H1 (cell line): Measurements from ENCODE around the gene MAP1B. TPM values are rescaled to one million over a fixed set of nuclear protein-coding genes. Genes with fewer than 3 reads are reported as not detected.

Source experiments
- CTCF ChIA-PET: fragments of 300-600 bp; sonication (Branson Sonifier 250); formaldehyde crosslinking; loops from one replicate; lab custom pipeline; 2021; ENCODE audit not compliant: partially characterized antibody; lab: Charles Lee
- POLR2A ChIA-PET: fragments of 300-600 bp; sonication (Branson Sonifier 250); formaldehyde crosslinking; loops from one replicate; lab custom pipeline; 2021; ENCODE audit warnings: inconsistent platforms; ENCODE audit not compliant: partially characterized antibody; lab: Charles Lee
- DNase-seq, 2 experiments: peaks; one replicate each; pipeline versions ENCODE4 v3.0.0 to v3.0.0-alpha.2; 2010 to 2022; ENCODE audit warnings: low spot score in 2 of 2, low read depth in 1 of 2, mixed read lengths in 1 of 2
- FAIRE-seq: peaks from 2 replicates; lab custom pipeline; 2011; peaks lifted over from hg19 to GRCh38; lab: Jason Lieb, UNC
- H2AFZ ChIP-seq: 2 replicates; pipeline ENCODE4 v1.8.1; 2012; ENCODE audit warnings: low read length, inconsistent platforms
- H2AK5ac ChIP-seq: 2 replicates; pipeline ENCODE4 v1.6.1; 2013; ENCODE audit warnings: low read depth, low read length
- H2BK120ac ChIP-seq: replicated peaks from 2 replicates; pipeline ENCODE3; 2013; ENCODE audit warnings: low read depth, low read length, inconsistent platforms
- H2BK12ac ChIP-seq: 2 replicates; pipeline ENCODE4 v1.6.1; 2013; ENCODE audit warnings: low read depth, low read length
- H2BK15ac ChIP-seq: 2 replicates; pipeline ENCODE4 v1.6.1; 2013; ENCODE audit warnings: low read length
- H2BK20ac ChIP-seq: 2 replicates; pipeline ENCODE4 v1.6.1; 2013; ENCODE audit warnings: low read length
- H2BK5ac ChIP-seq: 2 replicates; pipeline ENCODE4 v1.6.1; 2013; ENCODE audit warnings: low read depth, low read length
- H3K14ac ChIP-seq: 2 replicates; pipeline ENCODE4 v1.6.1; 2013; ENCODE audit warnings: inconsistent platforms; ENCODE audit not compliant: insufficient read length
- H3K18ac ChIP-seq: 2 replicates; pipeline ENCODE4 v1.6.1; 2013; ENCODE audit warnings: low read length; ENCODE audit errors: extremely low read depth
- H3K23ac ChIP-seq: 2 replicates; pipeline ENCODE4 v1.6.1; 2013; ENCODE audit warnings: inconsistent platforms; ENCODE audit not compliant: insufficient read length
- H3K23me2 ChIP-seq: 2 replicates; pipeline ENCODE4 v1.6.1; 2013; ENCODE audit warnings: low read depth, low read length
- H3K27ac ChIP-seq: 2 replicates; pipeline ENCODE4 v1.6.1; 2011; ENCODE audit warnings: low read depth, low read length, inconsistent platforms
- H3K27me3 ChIP-seq, 4 experiments: replicated peaks in 1 of 4; 1 replicate in 1 of 4; 2 replicates in 3 of 4; pipeline versions ENCODE4 v1.6.1 to v1.8.1; 2011 to 2013; ENCODE audit warnings: low read length in 3 of 4, mild to moderate bottlenecking in 3 of 4, inconsistent platforms in 2 of 4, mixed read lengths in 2 of 4, moderate library complexity in 1 of 4; ENCODE audit not compliant: control insufficient read depth in 3 of 4, insufficient read depth in 3 of 4; ENCODE audit errors: extremely low read depth in 1 of 4
- H3K36me3 ChIP-seq, 4 experiments: 2 replicates each; pipeline versions ENCODE4 v1.6.1 to v1.8.1; 2011 to 2013; ENCODE audit warnings: mild to moderate bottlenecking in 4 of 4, low read length in 3 of 4, moderate library complexity in 2 of 4, control low read depth in 1 of 4, inconsistent platforms in 1 of 4; ENCODE audit not compliant: insufficient read depth in 4 of 4, control insufficient read depth in 2 of 4
- H3K4ac ChIP-seq: replicated peaks from 2 replicates; pipeline ENCODE3; 2013; ENCODE audit warnings: low read length, low read depth, mixed read lengths, inconsistent platforms; ENCODE audit not compliant: insufficient read length
- H3K4me1 ChIP-seq, 4 experiments: replicated peaks in 1 of 4; 1 replicate in 1 of 4; 2 replicates in 3 of 4; pipeline versions ENCODE4 v1.6.1 to v1.8.1; 2011 to 2013; ENCODE audit warnings: low read length in 3 of 4, inconsistent platforms in 2 of 4, mixed read lengths in 1 of 4; ENCODE audit not compliant: insufficient read depth in 4 of 4, control insufficient read depth in 3 of 4
- H3K4me2 ChIP-seq, 2 experiments: 2 replicates each; pipeline versions ENCODE4 v1.6.1 to v1.8.1; 2011 to 2013; ENCODE audit warnings: low read depth in 2 of 2, low read length in 2 of 2, control low read depth in 1 of 2, inconsistent platforms in 1 of 2, mild to moderate bottlenecking in 1 of 2; ENCODE audit not compliant: insufficient read depth in 1 of 2
- H3K4me3 ChIP-seq, 4 experiments: fragments of 200-600, 300-600 bp in 1 of 4; sonication (generic), shearing (Covaris generic), sonication (Bioruptor Twin) in 1 of 4; 2 replicates each; pipeline versions ENCODE4 v1.5.1 to v1.8.1; 2011 to 2016; ENCODE audit warnings: low read length in 4 of 4, low read depth in 3 of 4, control low read depth in 2 of 4, inconsistent platforms in 2 of 4, mild to moderate bottlenecking in 2 of 4, mixed read lengths in 1 of 4, moderate library complexity in 1 of 4; ENCODE audit not compliant: insufficient read depth in 2 of 4; ENCODE audit errors: extremely low read depth in 1 of 4
- H3K56ac ChIP-seq: replicated peaks from 2 replicates; pipeline ENCODE3; 2013; ENCODE audit warnings: low read depth, mild to moderate bottlenecking, mixed read lengths, low read length, inconsistent platforms; ENCODE audit not compliant: insufficient read length
- H3K79me1 ChIP-seq: 2 replicates; pipeline ENCODE4 v1.6.1; 2013; ENCODE audit warnings: low read depth, low read length, control low read depth
- H3K79me2 ChIP-seq, 2 experiments: 2 replicates each; pipeline versions ENCODE4 v1.6.1 to v1.8.1; 2012 to 2013; ENCODE audit warnings: low read length in 2 of 2, mild to moderate bottlenecking in 2 of 2, inconsistent platforms in 1 of 2; ENCODE audit not compliant: insufficient read depth in 2 of 2, control insufficient read depth in 1 of 2
- H3K9ac ChIP-seq, 4 experiments: replicated peaks in 1 of 4; 1 replicate in 1 of 4; 2 replicates in 3 of 4; pipeline versions ENCODE4 v1.6.1 to v1.8.1; 2011 to 2013; ENCODE audit warnings: low read depth in 3 of 4, low read length in 3 of 4, control low read depth in 2 of 4, mild to moderate bottlenecking in 2 of 4, moderate library complexity in 2 of 4, inconsistent platforms in 1 of 4; ENCODE audit errors: extremely low read depth in 1 of 4
- H3K9me3 ChIP-seq, 2 experiments: 2 replicates each; pipeline versions ENCODE4 v1.6.1 to v1.8.1; 2012 to 2013; ENCODE audit warnings: mild to moderate bottlenecking in 2 of 2, moderate library complexity in 2 of 2, control low read depth in 1 of 2, inconsistent platforms in 1 of 2, low read depth in 1 of 2, low read length in 1 of 2, mixed read lengths in 1 of 2; ENCODE audit not compliant: insufficient read depth in 2 of 2
- H4K20me1 ChIP-seq, 2 experiments: replicated peaks in 1 of 2; 2 replicates each; pipeline versions ENCODE3 to v1.8.1; 2011 to 2013; ENCODE audit warnings: inconsistent platforms in 2 of 2, low read length in 2 of 2, mild to moderate bottlenecking in 1 of 2; ENCODE audit not compliant: insufficient read depth in 2 of 2, control insufficient read depth in 1 of 2
- H4K5ac ChIP-seq: 2 replicates; pipeline ENCODE4 v1.6.1; 2013; ENCODE audit warnings: low read length, low read depth, mixed read lengths, inconsistent platforms; ENCODE audit not compliant: insufficient read length
- H4K8ac ChIP-seq: 2 replicates; pipeline ENCODE4 v1.8.0; 2013; ENCODE audit warnings: mild to moderate bottlenecking, moderate library complexity, low read length, inconsistent platforms; ENCODE audit not compliant: insufficient read depth; ENCODE audit errors: extremely low read depth
- H4K91ac ChIP-seq: replicated peaks from 2 replicates; pipeline ENCODE3; 2013; ENCODE audit warnings: low read length, mixed read lengths, inconsistent platforms; ENCODE audit not compliant: insufficient read length
- ATF2 ChIP-seq: IDR thresholded peaks from 2 replicates; pipeline ENCODE4 v1.6.1; 2012; ENCODE audit warnings: low read length, inconsistent platforms
- BRCA1 ChIP-seq: IDR thresholded peaks from 2 replicates; pipeline ENCODE4 v1.6.1; 2012; ENCODE audit warnings: low read depth, low read length, improper control_type of control experiment
- CHD1 ChIP-seq: IDR thresholded peaks from 2 replicates; pipeline ENCODE4 v1.6.1; 2012; ENCODE audit warnings: low read depth, low read length, improper control_type of control experiment
- E2F6 ChIP-seq: IDR thresholded peaks from 2 replicates; pipeline ENCODE4 v1.6.1; 2012; ENCODE audit warnings: inconsistent platforms
- EZH2 ChIP-seq: fragments of 200-600 bp; sonication (generic); IDR thresholded peaks from 2 replicates; pipeline ENCODE4 v1.7.1; 2012; ENCODE audit warnings: low read depth, mild to moderate bottlenecking, moderate library complexity, low read length, inconsistent platforms; ENCODE audit not compliant: severe bottlenecking
- KDM1A ChIP-seq: fragments of 200-600, 300-600 bp; sonication (generic); IDR thresholded peaks from 2 replicates; pipeline ENCODE4 v1.7.1; 2016; ENCODE audit warnings: mild to moderate bottlenecking, low read length, borderline replicate concordance
- NRF1 ChIP-seq: IDR thresholded peaks from 2 replicates; pipeline ENCODE4 v1.6.1; 2011; ENCODE audit warnings: mild to moderate bottlenecking, low read depth, low read length, improper control_type of control experiment
- POU5F1 ChIP-seq: IDR thresholded peaks from 2 replicates; pipeline ENCODE4 v1.6.1; 2011; ENCODE audit warnings: low read depth, mild to moderate bottlenecking, low read length, moderate library complexity
- SAP30 ChIP-seq: fragments of 300-600 bp; sonication (generic); IDR thresholded peaks from 2 replicates; pipeline ENCODE4 v1.7.1; 2012; ENCODE audit warnings: low read length, moderate library complexity, mild to moderate bottlenecking, inconsistent platforms; ENCODE audit not compliant: insufficient read depth, insufficient replicate concordance
- WGBS, 2 experiments: shearing (Covaris generic) in 1 of 2; methylation state at CpG; one replicate each; pipeline versions ENCODE4 v1.1.6 to v1.1.7; 2013 to 2015; ENCODE audit warnings: low lambda C conversion rate in 2 of 2, mixed read lengths in 2 of 2, inconsistent platforms in 1 of 2, low coverage in 1 of 2, missing lambda C conversion rate in 1 of 2; ENCODE audit not compliant: insufficient replicate concordance in 2 of 2, insufficient coverage in 1 of 2, insufficient read length in 1 of 2; ENCODE audit errors: extremely low coverage in 1 of 2, missing lambda C conversion rate in 1 of 2; 5-methylcytosine and 5-hydroxymethylcytosine counted together
- polyA plus RNA-seq, 7 experiments: library from polyadenylated mRNA; depleted of rRNA in 3 of 7; stranded (reverse) in 5 of 7; unstranded in 2 of 7; fragments of >200 nt in 5 of 7; fragments of 200-250 nt in 2 of 7; gene quantifications; 1 replicate in 5 of 7; 2 replicates in 1 of 7; 4 replicates in 1 of 7; pipeline versions ENCODE4 v1.2.1 to v1.2.3, GENCODE V29; 2011 to 2013; ENCODE audit warnings: missing spikeins in 2 of 7, mixed read lengths in 2 of 7
- total RNA-seq: library from RNA; stranded (reverse); fragmentation: NEBNext Ultra II Directional; extraction: Animal tissue kit (Norgen Biotek cat#: 25700); gene quantifications from 2 replicates; pipeline ENCODE4 v1.2.1, GENCODE V29; 2021

Gene MAP1B
- total and polyA plus RNA-seq, 2 of the 8 experiments (the other 6 are each of a cell fraction or from before 2014, with no cell fraction given), result 24.5 to 120 TPM

GRCh38 chr5:72213482-72213881 lies 106.2 kb downstream of the MAP1B start:
- POLR2A ChIA-PET, result interaction anchor here (1.3 to 1.6 kb wide), 2 partner anchors 9 to 19 kb away, joined by 3 to 5 read pairs; no protein-coding TSS in a partner anchor
- Histone ChIP-seq H3K4me1 (peaks cover 3 to 13% (median 9%) of the 10 kb centered on the region in 4 experiments; a peak in 5 of 7 replicates), H3K4me2 (no peak overlapping the region), H3K9me3 (no peaks in the 10 kb centered on the region), H4K8ac (no peak overlapping the region), H2BK15ac (no peak overlapping the region), H3K23me2 (no peaks in the 10 kb centered on the region; the same call in 1 of the 2 replicates), H2BK120ac (no peak overlapping the region), H3K4me3 (no peak overlapping the region), H3K79me2 (no peaks in the 10 kb centered on the region), H3K36me3 (peaks cover 3 to 8% (median 6%) of the 10 kb centered on the region in 4 experiments; a peak in 6 of 8 replicates), H2AK5ac (no peak overlapping the region), H2BK12ac (no peak overlapping the region), H3K79me1 (no peaks in the 10 kb centered on the region), H3K56ac (no peak overlapping the region), H4K5ac (no peak overlapping the region), H3K27me3 (peaks cover 0 to 2% (median 0%) of the 10 kb centered on the region in 4 experiments; a peak in 1 of 7 replicates), H2BK5ac (no peak overlapping the region)
- no peak for FAIRE-seq
- WGBS, 2 experiments, result 92% methylated on average over 4 of the region's 4 CpGs; no CpG with 5 or more reads in 1 of the 2 experiments
- CTCF ChIA-PET, result interaction anchor here (0.6 to 1.2 kb wide), 3 partner anchors 32 to 113 kb away, joined by 3 to 5 read pairs (median 4); no protein-coding TSS in a partner anchor
- no peak for TF ChIP-seq POU5F1
- no peak for TF ChIP-seq E2F6
- no peak for TF ChIP-seq SAP30
- TF ChIP-seq CHD1, result no peak
- TF ChIP-seq BRCA1, result no peak
- no peak for TF ChIP-seq EZH2
- no peak for TF ChIP-seq KDM1A
- TF ChIP-seq NRF1, result no peak
- no peak for TF ChIP-seq ATF2
- TF ChIP-seq, all 59 proteins: peak for 0
- Histone ChIP-seq H3K27ac (no peak overlapping the region), H3K4ac (no peak overlapping the region), H2BK20ac (no peak overlapping the region), H3K14ac (no peak overlapping the region), H3K23ac (no peak overlapping the region), H2AFZ (no peak overlapping the region), H4K20me1 (peaks cover 0 to 3% of the 10 kb centered on the region in 2 experiments), H3K18ac (no peak overlapping the region), H3K9ac (no peak overlapping the region), H4K91ac (no peak overlapping the region)
- DNase-seq, result no peak
